CD14-positive monocyte (primary cell): Measurements from ENCODE around the gene ARMC9. TPM values are rescaled to one million over a fixed set of nuclear protein-coding genes. Genes with fewer than 3 reads are reported as not detected.

ENCODE experiments used
- DNase-seq, 3 donors: peaks; one replicate each; pipeline ENCODE4 v3.0.0-alpha.2; 2011 to 2022
- H2AFZ ChIP-seq: 2 replicates; pipeline ENCODE4 v1.6.0; 2012; ENCODE audit warnings: mild to moderate bottlenecking, low read depth, low read length, inconsistent platforms; ENCODE audit not compliant: insufficient read depth, poor library complexity, severe bottlenecking
- H3K27ac ChIP-seq, 2 donors: 1 replicate in 1 of 2; 2 replicates in 1 of 2; pipeline ENCODE4 v1.5.1; 2012 to 2013; ENCODE audit warnings: low read length in 2 of 2, control low read depth in 1 of 2, inconsistent platforms in 1 of 2, low read depth in 1 of 2, mild to moderate bottlenecking in 1 of 2
- H3K27me3 ChIP-seq, 2 donors: one replicate each; pipeline versions ENCODE4 v1.6.0 to v1.6.1; 2011 to 2013; ENCODE audit warnings: low read length in 2 of 2; ENCODE audit not compliant: control insufficient read depth in 2 of 2, insufficient read depth in 2 of 2
- H3K36me3 ChIP-seq, 2 donors: replicated peaks in 1 of 2; 1 replicate in 1 of 2; 2 replicates in 1 of 2; pipeline versions ENCODE4 v1.5.1 to v1.6.1; 2012 to 2013; ENCODE audit warnings: low read length in 2 of 2, control low read depth in 1 of 2, inconsistent platforms in 1 of 2, mild to moderate bottlenecking in 1 of 2; ENCODE audit not compliant: insufficient read depth in 2 of 2, control insufficient read depth in 1 of 2
- H3K4me1 ChIP-seq, 2 donors: 1 replicate in 1 of 2; 2 replicates in 1 of 2; pipeline versions ENCODE4 v1.5.1 to v1.6.1; 2012 to 2013; ENCODE audit warnings: low read length in 2 of 2, control low read depth in 1 of 2, inconsistent platforms in 1 of 2, mild to moderate bottlenecking in 1 of 2, moderate library complexity in 1 of 2; ENCODE audit not compliant: insufficient read depth in 2 of 2, control insufficient read depth in 1 of 2
- H3K4me2 ChIP-seq: replicated peaks from 2 replicates; pipeline ENCODE3; 2012; ENCODE audit warnings: low read length, moderate library complexity, mild to moderate bottlenecking; ENCODE audit not compliant: poor library complexity, severe bottlenecking; ENCODE audit errors: extremely low read depth
- H3K4me3 ChIP-seq, 3 experiments: fragments of 200-600 bp in 1 of 3; sonication (generic) in 1 of 3; replicated peaks in 1 of 3; 1 replicate in 2 of 3; 2 replicates in 1 of 3; pipeline ENCODE4 v1.5.1; 2011 to 2013; ENCODE audit warnings: low read length in 3 of 3, mild to moderate bottlenecking in 3 of 3, control low read depth in 2 of 3, low read depth in 2 of 3, inconsistent platforms in 1 of 3, moderate library complexity in 1 of 3
- H3K79me2 ChIP-seq: 2 replicates; pipeline ENCODE4 v1.6.0; 2012; ENCODE audit warnings: mild to moderate bottlenecking, control low read depth, inconsistent platforms, low read length, moderate library complexity; ENCODE audit not compliant: insufficient read depth
- H3K9ac ChIP-seq: 2 replicates; pipeline ENCODE4 v1.6.0; 2017; ENCODE audit warnings: low read length, mild to moderate bottlenecking; ENCODE audit not compliant: insufficient read depth, poor library complexity, severe bottlenecking
- H3K9me3 ChIP-seq, 2 donors: replicated peaks in 1 of 2; 1 replicate in 1 of 2; 2 replicates in 1 of 2; pipeline versions ENCODE4 v1.5.1 to v1.6.1; 2012 to 2013; ENCODE audit warnings: low read length in 2 of 2, control low read depth in 1 of 2; ENCODE audit not compliant: control insufficient read depth in 1 of 2, insufficient read depth in 1 of 2
- H4K20me1 ChIP-seq: 2 replicates; pipeline ENCODE4 v1.6.0; 2012; ENCODE audit warnings: mild to moderate bottlenecking, low read length, control low read depth, moderate library complexity; ENCODE audit not compliant: insufficient read depth
- H3K27ac Mint-ChIP-seq, 7 donors: one replicate each; pipeline ENCODE4 v1.8.0; 2020; ENCODE audit warnings: mild to moderate bottlenecking in 7 of 7, mixed read lengths in 7 of 7, moderate library complexity in 6 of 7, inconsistent platforms in 2 of 7
- H3K27me3 Mint-ChIP-seq, 3 donors: one replicate each; pipeline ENCODE4 v1.8.0; 2021 to 2022; ENCODE audit warnings: low read depth in 3 of 3, mild to moderate bottlenecking in 3 of 3, mixed read lengths in 3 of 3, moderate library complexity in 3 of 3, inconsistent platforms in 1 of 3
- H3K36me3 Mint-ChIP-seq, 2 donors: one replicate each; pipeline ENCODE4 v1.8.0; 2020; ENCODE audit warnings: mixed read lengths in 2 of 2, inconsistent platforms in 1 of 2, mild to moderate bottlenecking in 1 of 2
- H3K4me1 Mint-ChIP-seq: one replicate; pipeline ENCODE4 v1.8.0; 2020; ENCODE audit warnings: mild to moderate bottlenecking, mixed read lengths
- H3K4me3 Mint-ChIP-seq, 2 donors: one replicate each; pipeline ENCODE4 v1.8.0; 2020; ENCODE audit warnings: mild to moderate bottlenecking in 2 of 2, mixed read lengths in 2 of 2, moderate library complexity in 1 of 2
- H3K9me3 Mint-ChIP-seq, 7 donors: one replicate each; pipeline ENCODE4 v1.8.0; 2020 to 2022; ENCODE audit warnings: mixed read lengths in 7 of 7, mild to moderate bottlenecking in 6 of 7, moderate library complexity in 6 of 7, inconsistent platforms in 2 of 7
- WGBS: methylation state at CpG from one replicate; pipeline ENCODE4 v1.1.5; 2013; ENCODE audit warnings: missing lambda C conversion rate; ENCODE audit not compliant: insufficient coverage; 5-methylcytosine and 5-hydroxymethylcytosine counted together
- intact Hi-C, 2 donors: fragments of 100-400 bp; cut with micrococcal nuclease; formaldehyde crosslinking; loops; one replicate each; pipeline versions ENCODE4 v1.15.0 to v1.15.1; 2023
- polyA plus RNA-seq, 3 donors: library from polyadenylated mRNA; depleted of rRNA in 1 of 3; unstranded in 2 of 3; stranded (reverse) in 1 of 3; fragments of 300-500 nt in 2 of 3; fragments of >200 nt in 1 of 3; fragmentation: Illumina TruSeq in 2 of 3; gene quantifications; 1 replicate in 2 of 3; 2 replicates in 1 of 3; pipeline ENCODE4 v1.2.3, GENCODE V29; 2012 to 2021
- TF ChIP-seq, protein P1 (sequence below): fragments of 200-600 bp; IDR thresholded peaks from one replicate; pipeline ENCODE4 v1.8.0; 2022; ENCODE audit warnings: antibody characterized with exemption, mild to moderate bottlenecking

ARMC9 gene
- polyA plus RNA-seq, 3 donors: 0.07 to 0.27 TPM; not detected in 1

DNA sequence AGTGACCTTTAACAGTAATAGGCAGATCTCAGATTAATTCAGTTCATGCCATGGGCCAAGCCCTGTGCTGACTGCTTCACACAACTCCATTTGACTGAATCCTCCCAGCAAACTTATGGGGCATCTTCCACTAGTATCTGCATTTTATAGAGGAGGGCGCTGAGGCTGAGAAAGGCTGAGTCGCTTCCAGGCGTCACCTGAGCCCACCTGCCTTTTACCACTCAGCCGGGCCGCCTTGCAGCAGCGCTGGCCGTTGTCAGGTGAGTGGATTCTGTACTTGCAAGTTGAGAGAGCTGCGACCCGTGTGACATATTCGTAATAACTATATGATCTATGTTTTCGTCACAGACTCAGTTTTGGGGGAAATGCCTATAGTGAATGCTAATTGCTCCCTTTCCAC lies 137.8 kb downstream of the ARMC9 start:
- 100% methylated on average over 1 of the region's 11 CpGs for WGBS
- H3K79me2 ChIP-seq: no peaks in the 10 kb centered on the region
- H2AFZ ChIP-seq: no peak overlapping the region
- no peaks in the 10 kb centered on the region for H3K27me3 ChIP-seq
- H3K36me3 Mint-ChIP-seq: no peaks in the 10 kb centered on the region
- intact Hi-C loops: no loop called here
- H3K27ac Mint-ChIP-seq: no peak overlapping the region
- no peaks in the 10 kb centered on the region for H4K20me1 ChIP-seq
- no peak overlapping the region for H3K9ac ChIP-seq
- no peaks in the 10 kb centered on the region for H3K36me3 ChIP-seq
- H3K4me3 ChIP-seq: no peak overlapping the region
- H3K9me3 ChIP-seq: no peaks in the 10 kb centered on the region
- TF ChIP-seq, protein P1, sequence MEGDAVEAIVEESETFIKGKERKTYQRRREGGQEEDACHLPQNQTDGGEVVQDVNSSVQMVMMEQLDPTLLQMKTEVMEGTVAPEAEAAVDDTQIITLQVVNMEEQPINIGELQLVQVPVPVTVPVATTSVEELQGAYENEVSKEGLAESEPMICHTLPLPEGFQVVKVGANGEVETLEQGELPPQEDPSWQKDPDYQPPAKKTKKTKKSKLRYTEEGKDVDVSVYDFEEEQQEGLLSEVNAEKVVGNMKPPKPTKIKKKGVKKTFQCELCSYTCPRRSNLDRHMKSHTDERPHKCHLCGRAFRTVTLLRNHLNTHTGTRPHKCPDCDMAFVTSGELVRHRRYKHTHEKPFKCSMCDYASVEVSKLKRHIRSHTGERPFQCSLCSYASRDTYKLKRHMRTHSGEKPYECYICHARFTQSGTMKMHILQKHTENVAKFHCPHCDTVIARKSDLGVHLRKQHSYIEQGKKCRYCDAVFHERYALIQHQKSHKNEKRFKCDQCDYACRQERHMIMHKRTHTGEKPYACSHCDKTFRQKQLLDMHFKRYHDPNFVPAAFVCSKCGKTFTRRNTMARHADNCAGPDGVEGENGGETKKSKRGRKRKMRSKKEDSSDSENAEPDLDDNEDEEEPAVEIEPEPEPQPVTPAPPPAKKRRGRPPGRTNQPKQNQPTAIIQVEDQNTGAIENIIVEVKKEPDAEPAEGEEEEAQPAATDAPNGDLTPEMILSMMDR: no peak
- no peak overlapping the region for H3K4me3 Mint-ChIP-seq
- DNase-seq: no peak
- H3K4me1 Mint-ChIP-seq: peaks cover 1% of the 10 kb centered on the region
- peaks cover 0 to 9% (median 0%) of the 10 kb centered on the region in 3 donors for H3K27me3 Mint-ChIP-seq
- H3K9me3 Mint-ChIP-seq: no peaks in the 10 kb centered on the region
- no peak overlapping the region for H3K4me2 ChIP-seq
- no peak overlapping the region for H3K27ac ChIP-seq
- no peaks in the 10 kb centered on the region for H3K4me1 ChIP-seq

DNA sequence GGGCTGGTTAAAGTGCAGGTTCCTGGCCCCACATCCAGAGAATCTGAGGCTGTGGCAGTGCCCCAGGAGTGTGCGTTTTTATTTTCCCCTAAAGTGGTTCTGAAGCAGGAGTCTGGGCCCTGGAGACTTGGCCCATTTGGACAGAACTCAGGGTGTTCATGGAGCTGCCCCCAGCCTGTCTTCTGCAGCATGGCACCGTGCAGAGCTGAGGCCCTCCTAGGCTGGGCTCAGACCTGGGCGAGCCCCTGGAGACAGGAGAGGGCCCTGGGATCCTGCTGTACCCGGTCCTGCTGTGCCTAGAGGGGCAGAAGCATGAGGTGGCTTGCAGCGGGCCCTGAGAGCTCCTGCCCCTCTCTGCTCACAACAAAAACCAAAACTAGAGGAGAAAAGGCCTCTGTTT lies 138.3 kb downstream of the ARMC9 start:
- no peak overlapping the region for H2AFZ ChIP-seq
- no peaks in the 10 kb centered on the region for H3K79me2 ChIP-seq
- Mint-ChIP-seq H3K9me3 (no peaks in the 10 kb centered on the region), H3K27ac (no peak overlapping the region), H3K36me3 (no peaks in the 10 kb centered on the region), H3K4me3 (no peak overlapping the region), H3K4me1 (peaks cover 3% of the 10 kb centered on the region), H3K27me3 (peaks cover 0 to 9% (median under 1%) of the 10 kb centered on the region in 3 donors)
- no peak overlapping the region for H3K27ac ChIP-seq
- intact Hi-C loops: no loop called here
- no peaks in the 10 kb centered on the region for H3K27me3 ChIP-seq
- no peak overlapping the region for H3K4me2 ChIP-seq
- H3K9ac ChIP-seq: no peak overlapping the region
- TF ChIP-seq, protein P1: no peak
- 92% methylated on average over 4 of the region's 5 CpGs for WGBS
- DNase-seq: no peak
- no peak overlapping the region for H3K4me3 ChIP-seq
- peaks cover under 1% of the 10 kb centered on the region in 2 donors for H3K4me1 ChIP-seq
- no peaks in the 10 kb centered on the region for H3K9me3 ChIP-seq
- no peaks in the 10 kb centered on the region for H4K20me1 ChIP-seq
- H3K36me3 ChIP-seq: no peaks in the 10 kb centered on the region
